K562 (cell line): Measurements from ENCODE around the gene TMEM132C.

Experiments used
- ELF1 ChIP-seq: fragments of 200-800 bp; sonication (Bioruptor generic); IDR thresholded peaks from 2 replicates; pipeline ENCODE4 v1.6.1; 2016; ENCODE audit warnings: missing genetic modification characterization, missing compliant biosample characterization
- FOXJ3 ChIP-seq: sonication (generic); formaldehyde crosslinking; IDR thresholded peaks from 2 replicates; pipeline ENCODE4 v1.4.0; 2020; ENCODE audit warnings: mild to moderate bottlenecking, missing genetic modification reagents
- MAFK ChIP-seq: IDR thresholded peaks from 2 replicates; pipeline ENCODE4 v1.6.1; 2011; ENCODE audit warnings: low read length, improper control_type of control experiment
- SIX5 ChIP-seq, 2 experiments: IDR thresholded peaks; 2 replicates each; pipeline ENCODE4 v1.6.1; 2011; ENCODE audit warnings: low read length in 2 of 2, borderline replicate concordance in 1 of 2, low read depth in 1 of 2, mild to moderate bottlenecking in 1 of 2, moderate library complexity in 1 of 2; ENCODE audit not compliant: insufficient read depth in 1 of 2
- SMC3 ChIP-seq: conservative IDR thresholded peaks from 2 replicates; pipeline ENCODE4 v1.6.1; 2011; ENCODE audit warnings: low read depth, low read length, improper control_type of control experiment; ENCODE audit not compliant: insufficient read depth
- SNIP1 ChIP-seq: fragments of 450-650 bp; IDR thresholded peaks from 2 replicates; pipeline ENCODE4 v1.7.1; 2017; ENCODE audit warnings: low read depth, mild to moderate bottlenecking
- SP1 ChIP-seq: sonication (generic); formaldehyde crosslinking; IDR thresholded peaks from 2 replicates; pipeline ENCODE4 v1.8.1; 2022; ENCODE audit warnings: mild to moderate bottlenecking, missing genetic modification reagents
- ZNF274 ChIP-seq: IDR thresholded peaks from 2 replicates; pipeline ENCODE4 v1.6.1; 2011; ENCODE audit warnings: low read depth, mild to moderate bottlenecking, low read length, moderate library complexity, borderline replicate concordance
- TF ChIP-seq, protein P1 (sequence below): fragments of 250-450 bp; sonication (Bioruptor Pico); IDR thresholded peaks from 2 replicates; pipeline ENCODE4 v1.6.1; 2021; ENCODE audit warnings: mild to moderate bottlenecking
- TF ChIP-seq, protein P2 (sequence below), 3 experiments: IDR thresholded peaks in 2 of 3; conservative IDR thresholded peaks in 1 of 3; 2 replicates each; pipeline ENCODE4 v1.5.1; 2011 to 2012; ENCODE audit warnings: low read length in 3 of 3, mild to moderate bottlenecking in 3 of 3, control low read depth in 2 of 3, improper control_type of control experiment in 1 of 3, inconsistent platforms in 1 of 3, low read depth in 1 of 3, mixed read lengths in 1 of 3, moderate library complexity in 1 of 3; ENCODE audit not compliant: insufficient read depth in 2 of 3
- TF ChIP-seq, protein P3 (sequence below): fragments of 150-350 bp; conservative IDR thresholded peaks from 2 replicates; pipeline ENCODE4 v1.6.1; 2014; ENCODE audit warnings: low read length
- TF ChIP-seq, protein P4 (sequence below), 2 experiments: fragments of 450-650 bp in 1 of 2; sonication (generic) in 1 of 2; formaldehyde crosslinking; conservative IDR thresholded peaks; 2 replicates each; pipeline versions ENCODE4 v1.4.0 to v1.8.1; 2020 to 2022; ENCODE audit warnings: mild to moderate bottlenecking in 1 of 2, missing genetic modification reagents in 1 of 2
- TF ChIP-seq, protein P5 (sequence below): sonication (generic); formaldehyde crosslinking; IDR thresholded peaks from 2 replicates; pipeline ENCODE4 v1.8.0; 2023; ENCODE audit warnings: mild to moderate bottlenecking, missing genetic modification reagents

DNA sequence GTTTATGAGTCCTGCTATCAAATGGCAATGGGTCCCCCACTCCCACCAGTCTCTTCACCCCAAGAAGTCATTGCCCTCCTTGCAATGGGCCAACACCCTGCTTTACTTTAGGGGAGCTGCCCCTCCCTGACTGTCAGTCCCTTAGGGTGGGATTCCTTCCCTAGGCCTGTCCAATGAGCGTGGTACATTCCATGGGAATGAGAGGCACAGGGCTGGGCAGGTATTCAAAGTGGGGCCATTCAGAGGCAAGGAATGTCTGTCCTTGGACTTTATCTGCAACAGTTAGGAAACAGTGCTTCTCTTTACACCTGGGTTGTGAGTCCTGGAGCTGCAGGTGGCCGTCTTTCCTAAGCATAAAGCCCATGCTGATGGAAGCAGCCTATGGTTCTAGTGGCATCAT, 40.8 kb downstream of the TMEM132C start:
- TF ChIP-seq SIX5 (IDR thresholded peaks at IDR 0.05; ENCODE audit: borderline replicate concordance in 1 of 2, insufficient read depth in 1 of 2, low read depth in 1 of 2, low read length in 2 of 2) (no peak), FOXJ3 (CRISPR knock-in tag) (no peak), ZNF274 (no peak), MAFK (no peak), SP1 (CRISPR knock-in tag) (no peak), ELF1 (tag) (no peak), SMC3 (no peak), SNIP1 (no peak)
- TF ChIP-seq, protein P1, sequence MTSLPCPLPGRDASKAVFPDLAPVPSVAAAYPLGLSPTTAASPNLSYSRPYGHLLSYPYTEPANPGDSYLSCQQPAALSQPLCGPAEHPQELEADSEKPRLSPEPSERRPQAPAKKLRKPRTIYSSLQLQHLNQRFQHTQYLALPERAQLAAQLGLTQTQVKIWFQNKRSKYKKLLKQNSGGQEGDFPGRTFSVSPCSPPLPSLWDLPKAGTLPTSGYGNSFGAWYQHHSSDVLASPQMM (CRISPR knock-in tag) = no peak
- TF ChIP-seq, protein P2, sequence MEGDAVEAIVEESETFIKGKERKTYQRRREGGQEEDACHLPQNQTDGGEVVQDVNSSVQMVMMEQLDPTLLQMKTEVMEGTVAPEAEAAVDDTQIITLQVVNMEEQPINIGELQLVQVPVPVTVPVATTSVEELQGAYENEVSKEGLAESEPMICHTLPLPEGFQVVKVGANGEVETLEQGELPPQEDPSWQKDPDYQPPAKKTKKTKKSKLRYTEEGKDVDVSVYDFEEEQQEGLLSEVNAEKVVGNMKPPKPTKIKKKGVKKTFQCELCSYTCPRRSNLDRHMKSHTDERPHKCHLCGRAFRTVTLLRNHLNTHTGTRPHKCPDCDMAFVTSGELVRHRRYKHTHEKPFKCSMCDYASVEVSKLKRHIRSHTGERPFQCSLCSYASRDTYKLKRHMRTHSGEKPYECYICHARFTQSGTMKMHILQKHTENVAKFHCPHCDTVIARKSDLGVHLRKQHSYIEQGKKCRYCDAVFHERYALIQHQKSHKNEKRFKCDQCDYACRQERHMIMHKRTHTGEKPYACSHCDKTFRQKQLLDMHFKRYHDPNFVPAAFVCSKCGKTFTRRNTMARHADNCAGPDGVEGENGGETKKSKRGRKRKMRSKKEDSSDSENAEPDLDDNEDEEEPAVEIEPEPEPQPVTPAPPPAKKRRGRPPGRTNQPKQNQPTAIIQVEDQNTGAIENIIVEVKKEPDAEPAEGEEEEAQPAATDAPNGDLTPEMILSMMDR (IDR thresholded peaks at IDR 0.05 in 2 of 3, conservative IDR thresholded peaks at IDR 0.05 in 1 of 3; ENCODE audit: insufficient read depth in 2 of 3, low read depth in 1 of 3, low read length in 3 of 3) = no peak
- TF ChIP-seq, protein P3, sequence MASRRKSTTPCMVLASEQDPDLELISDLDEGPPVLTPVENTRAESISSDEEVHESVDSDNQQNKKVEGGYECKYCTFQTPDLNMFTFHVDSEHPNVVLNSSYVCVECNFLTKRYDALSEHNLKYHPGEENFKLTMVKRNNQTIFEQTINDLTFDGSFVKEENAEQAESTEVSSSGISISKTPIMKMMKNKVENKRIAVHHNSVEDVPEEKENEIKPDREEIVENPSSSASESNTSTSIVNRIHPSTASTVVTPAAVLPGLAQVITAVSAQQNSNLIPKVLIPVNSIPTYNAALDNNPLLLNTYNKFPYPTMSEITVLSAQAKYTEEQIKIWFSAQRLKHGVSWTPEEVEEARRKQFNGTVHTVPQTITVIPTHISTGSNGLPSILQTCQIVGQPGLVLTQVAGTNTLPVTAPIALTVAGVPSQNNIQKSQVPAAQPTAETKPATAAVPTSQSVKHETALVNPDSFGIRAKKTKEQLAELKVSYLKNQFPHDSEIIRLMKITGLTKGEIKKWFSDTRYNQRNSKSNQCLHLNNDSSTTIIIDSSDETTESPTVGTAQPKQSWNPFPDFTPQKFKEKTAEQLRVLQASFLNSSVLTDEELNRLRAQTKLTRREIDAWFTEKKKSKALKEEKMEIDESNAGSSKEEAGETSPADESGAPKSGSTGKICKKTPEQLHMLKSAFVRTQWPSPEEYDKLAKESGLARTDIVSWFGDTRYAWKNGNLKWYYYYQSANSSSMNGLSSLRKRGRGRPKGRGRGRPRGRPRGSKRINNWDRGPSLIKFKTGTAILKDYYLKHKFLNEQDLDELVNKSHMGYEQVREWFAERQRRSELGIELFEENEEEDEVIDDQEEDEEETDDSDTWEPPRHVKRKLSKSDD = no peak
- TF ChIP-seq, protein P4, sequence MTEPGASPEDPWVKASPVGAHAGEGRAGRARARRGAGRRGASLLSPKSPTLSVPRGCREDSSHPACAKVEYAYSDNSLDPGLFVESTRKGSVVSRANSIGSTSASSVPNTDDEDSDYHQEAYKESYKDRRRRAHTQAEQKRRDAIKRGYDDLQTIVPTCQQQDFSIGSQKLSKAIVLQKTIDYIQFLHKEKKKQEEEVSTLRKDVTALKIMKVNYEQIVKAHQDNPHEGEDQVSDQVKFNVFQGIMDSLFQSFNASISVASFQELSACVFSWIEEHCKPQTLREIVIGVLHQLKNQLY (CRISPR knock-in tag; conservative IDR thresholded peaks at IDR 0.05) = no peak
- TF ChIP-seq, protein P5, sequence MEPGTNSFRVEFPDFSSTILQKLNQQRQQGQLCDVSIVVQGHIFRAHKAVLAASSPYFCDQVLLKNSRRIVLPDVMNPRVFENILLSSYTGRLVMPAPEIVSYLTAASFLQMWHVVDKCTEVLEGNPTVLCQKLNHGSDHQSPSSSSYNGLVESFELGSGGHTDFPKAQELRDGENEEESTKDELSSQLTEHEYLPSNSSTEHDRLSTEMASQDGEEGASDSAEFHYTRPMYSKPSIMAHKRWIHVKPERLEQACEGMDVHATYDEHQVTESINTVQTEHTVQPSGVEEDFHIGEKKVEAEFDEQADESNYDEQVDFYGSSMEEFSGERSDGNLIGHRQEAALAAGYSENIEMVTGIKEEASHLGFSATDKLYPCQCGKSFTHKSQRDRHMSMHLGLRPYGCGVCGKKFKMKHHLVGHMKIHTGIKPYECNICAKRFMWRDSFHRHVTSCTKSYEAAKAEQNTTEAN (CRISPR knock-in tag) = no peak
